ENCODE data around the gene RGSL1.

DNA sequence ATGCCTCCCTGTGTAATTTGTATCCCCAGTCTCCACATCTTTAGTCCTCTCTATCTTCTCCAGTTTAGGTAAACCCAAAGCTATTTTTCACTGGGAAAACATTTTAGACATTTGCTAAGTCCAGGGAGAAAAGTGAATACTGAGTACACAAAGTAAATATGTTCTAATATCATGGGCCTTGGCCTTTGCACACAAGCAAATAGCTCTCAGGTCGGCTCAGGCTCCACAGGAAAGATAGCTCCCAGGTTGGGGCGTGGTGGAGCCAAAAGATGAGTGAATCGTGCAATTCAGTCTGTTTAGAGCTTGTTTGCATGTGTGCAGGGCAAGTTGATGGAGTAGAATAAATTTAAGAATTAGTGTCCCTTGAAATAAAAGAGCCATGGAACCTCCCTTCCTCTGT lies 7.9 kb downstream of the RGSL1 start:
- TF ChIP-seq, protein P1, sequence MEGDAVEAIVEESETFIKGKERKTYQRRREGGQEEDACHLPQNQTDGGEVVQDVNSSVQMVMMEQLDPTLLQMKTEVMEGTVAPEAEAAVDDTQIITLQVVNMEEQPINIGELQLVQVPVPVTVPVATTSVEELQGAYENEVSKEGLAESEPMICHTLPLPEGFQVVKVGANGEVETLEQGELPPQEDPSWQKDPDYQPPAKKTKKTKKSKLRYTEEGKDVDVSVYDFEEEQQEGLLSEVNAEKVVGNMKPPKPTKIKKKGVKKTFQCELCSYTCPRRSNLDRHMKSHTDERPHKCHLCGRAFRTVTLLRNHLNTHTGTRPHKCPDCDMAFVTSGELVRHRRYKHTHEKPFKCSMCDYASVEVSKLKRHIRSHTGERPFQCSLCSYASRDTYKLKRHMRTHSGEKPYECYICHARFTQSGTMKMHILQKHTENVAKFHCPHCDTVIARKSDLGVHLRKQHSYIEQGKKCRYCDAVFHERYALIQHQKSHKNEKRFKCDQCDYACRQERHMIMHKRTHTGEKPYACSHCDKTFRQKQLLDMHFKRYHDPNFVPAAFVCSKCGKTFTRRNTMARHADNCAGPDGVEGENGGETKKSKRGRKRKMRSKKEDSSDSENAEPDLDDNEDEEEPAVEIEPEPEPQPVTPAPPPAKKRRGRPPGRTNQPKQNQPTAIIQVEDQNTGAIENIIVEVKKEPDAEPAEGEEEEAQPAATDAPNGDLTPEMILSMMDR (IDR thresholded peaks at IDR 0.05 in 8 of 11, conservative IDR thresholded peaks at IDR 0.05 in 3 of 11) = no peak
- TF ChIP-seq POLR2A (IDR thresholded peaks at IDR 0.05) = no peak

Data from spleen (tissue), 7 donors.